ENCODE measurements around the gene GULP1.
"Not testable (repeated sequence)": the region's sequence is repeated elsewhere in the genome, so short reads cannot be mapped to it uniquely, and the experiment has no call there.

The GULP1 gene

GRCh38 chr2:188518381-188518780 lies 226.7 kb downstream of the GULP1 start:
- DNase-seq (ENCODE audit: low spot score in 2 of 2) (no peak), ATAC-seq (no peak)
- Mint-ChIP-seq H3K4me3 (no peak overlapping the region), H3K27ac (no peak overlapping the region), H3K36me3 (no peaks in the 10 kb centered on the region), H3K9me3 (peaks cover 3% of the 10 kb centered on the region), H3K4me1 (no peaks in the 10 kb centered on the region)

GRCh38 chr2:188519136-188519535 lies 227.5 kb downstream of the GULP1 start:
- Mint-ChIP-seq H3K4me3 (no peak overlapping the region), H3K36me3 (no peaks in the 10 kb centered on the region), H3K27ac (no peak overlapping the region), H3K9me3 (peaks cover 3% of the 10 kb centered on the region), H3K4me1 (no peaks in the 10 kb centered on the region)
- ATAC-seq = no peak
- DNase-seq (ENCODE audit: low spot score in 2 of 2) = no peak

GRCh38 chr2:188522517-188522916 lies 230.8 kb downstream of the GULP1 start:
- no peak overlapping the region for H3K27ac Mint-ChIP-seq
- H3K4me3 Mint-ChIP-seq = no peak overlapping the region
- H3K9me3 Mint-ChIP-seq = no peaks in the 10 kb centered on the region
- DNase-seq (ENCODE audit: low spot score in 2 of 2) = no peak
- H3K36me3 Mint-ChIP-seq = no peaks in the 10 kb centered on the region
- no peaks in the 10 kb centered on the region for H3K4me1 Mint-ChIP-seq
- ATAC-seq = no peak

GRCh38 chr2:188523919-188524318 lies 232.2 kb downstream of the GULP1 start:
- H3K4me3 Mint-ChIP-seq = no peak overlapping the region
- H3K27ac Mint-ChIP-seq = no peak overlapping the region
- no peak for DNase-seq (ENCODE audit: low spot score in 2 of 2)
- ATAC-seq = no peak
- no peaks in the 10 kb centered on the region for H3K4me1 Mint-ChIP-seq
- no peaks in the 10 kb centered on the region for H3K9me3 Mint-ChIP-seq
- H3K36me3 Mint-ChIP-seq = no peaks in the 10 kb centered on the region

- no peak for ATAC-seq
- H3K27ac Mint-ChIP-seq = no peak overlapping the region
- H3K4me1 Mint-ChIP-seq = no peaks in the 10 kb centered on the region
- no peaks in the 10 kb centered on the region for H3K36me3 Mint-ChIP-seq
- no peaks in the 10 kb centered on the region for H3K9me3 Mint-ChIP-seq
- DNase-seq (ENCODE audit: low spot score in 2 of 2) = no peak
- no peak overlapping the region for H3K4me3 Mint-ChIP-seq
Measured at GRCh38 chr2:188524519-188525113, 232.9 kb downstream of the GULP1 start.

- no peaks in the 10 kb centered on the region for H3K4me1 Mint-ChIP-seq
- ATAC-seq (no peak), DNase-seq (ENCODE audit: low spot score in 2 of 2) (no peak)
- H3K4me3 Mint-ChIP-seq = no peak overlapping the region
- H3K27ac Mint-ChIP-seq = no peak overlapping the region
- no peaks in the 10 kb centered on the region for H3K9me3 Mint-ChIP-seq
- H3K36me3 Mint-ChIP-seq = no peaks in the 10 kb centered on the region
Measured at GRCh38 chr2:188526701-188527100, 235.0 kb downstream of the GULP1 start.

GRCh38 chr2:188527141-188527540 lies 235.5 kb downstream of the GULP1 start:
- Mint-ChIP-seq H3K36me3 (no peaks in the 10 kb centered on the region), H3K9me3 (no peaks in the 10 kb centered on the region), H3K4me1 (no peaks in the 10 kb centered on the region), H3K4me3 (no peak overlapping the region), H3K27ac (no peak overlapping the region)
- DNase-seq (ENCODE audit: low spot score in 2 of 2) (no peak), ATAC-seq (no peak)

GRCh38 chr2:188527581-188527993 lies 235.9 kb downstream of the GULP1 start:
- Mint-ChIP-seq H3K4me1 (no peaks in the 10 kb centered on the region), H3K9me3 (no peaks in the 10 kb centered on the region), H3K27ac (no peak overlapping the region), H3K36me3 (no peaks in the 10 kb centered on the region), H3K4me3 (no peak overlapping the region)
- DNase-seq (ENCODE audit: low spot score in 2 of 2) (no peak), ATAC-seq (no peak)

GRCh38 chr2:188529710-188530109 lies 238.0 kb downstream of the GULP1 start:
- Mint-ChIP-seq H3K27ac (no peak overlapping the region), H3K4me3 (no peak overlapping the region), H3K36me3 (no peaks in the 10 kb centered on the region), H3K9me3 (no peaks in the 10 kb centered on the region), H3K4me1 (no peaks in the 10 kb centered on the region)
- DNase-seq (ENCODE audit: low spot score in 2 of 2) = no peak
- no peak for ATAC-seq

- no peak for DNase-seq (ENCODE audit: low spot score in 2 of 2)
- H3K4me3 Mint-ChIP-seq = no peak overlapping the region
- no peak for ATAC-seq
- no peaks in the 10 kb centered on the region for H3K9me3 Mint-ChIP-seq
- no peaks in the 10 kb centered on the region for H3K36me3 Mint-ChIP-seq
- H3K27ac Mint-ChIP-seq = no peak overlapping the region
- H3K4me1 Mint-ChIP-seq = no peaks in the 10 kb centered on the region
Measured at GRCh38 chr2:188534875-188535274, 243.2 kb downstream of the GULP1 start.

- ATAC-seq = no peak
- Mint-ChIP-seq H3K9me3 (no peaks in the 10 kb centered on the region), H3K4me1 (no peaks in the 10 kb centered on the region), H3K27ac (no peak overlapping the region), H3K36me3 (no peaks in the 10 kb centered on the region), H3K4me3 (no peak overlapping the region)
- DNase-seq (ENCODE audit: low spot score in 2 of 2) = no peak
Measured at GRCh38 chr2:188551671-188552070, 260.0 kb downstream of the GULP1 start.

GRCh38 chr2:188557081-188557480 lies 265.4 kb downstream of the GULP1 start:
- H3K27ac Mint-ChIP-seq = no peak overlapping the region
- ATAC-seq (no peak), DNase-seq (ENCODE audit: low spot score in 2 of 2) (no peak)
- H3K9me3 Mint-ChIP-seq = peaks cover 8% of the 10 kb centered on the region
- no peaks in the 10 kb centered on the region for H3K4me1 Mint-ChIP-seq
- H3K4me3 Mint-ChIP-seq = no peak overlapping the region
- H3K36me3 Mint-ChIP-seq = no peaks in the 10 kb centered on the region

GRCh38 chr2:188559455-188559854 lies 267.8 kb downstream of the GULP1 start:
- H3K9me3 Mint-ChIP-seq, ATAC-seq: not testable (repeated sequence)

GRCh38 chr2:188561473-188561979 lies 269.9 kb downstream of the GULP1 start:
- DNase-seq (ENCODE audit: low spot score in 2 of 2) (no peak), ATAC-seq (peak; percentile 32)
- H3K36me3 Mint-ChIP-seq = no peaks in the 10 kb centered on the region
- H3K4me1 Mint-ChIP-seq = no peaks in the 10 kb centered on the region
- H3K9me3 Mint-ChIP-seq = peaks cover 8% of the 10 kb centered on the region
- H3K27ac Mint-ChIP-seq = no peak overlapping the region
- no peak overlapping the region for H3K4me3 Mint-ChIP-seq

More at GRCh38 chr2:188559455-188559854, 267.8 kb downstream of the GULP1 start:
- not testable (repeated sequence) for H3K36me3 Mint-ChIP-seq; H3K4me3 Mint-ChIP-seq; H3K27ac Mint-ChIP-seq; H3K4me1 Mint-ChIP-seq; DNase-seq (ENCODE audit: low spot score in 2 of 2)

GRCh38 chr2:188569431-188570165 lies 277.9 kb downstream of the GULP1 start:
- Mint-ChIP-seq H3K9me3 (no peaks in the 10 kb centered on the region), H3K27ac (no peak overlapping the region), H3K36me3 (no peaks in the 10 kb centered on the region), H3K4me1 (no peaks in the 10 kb centered on the region), H3K4me3 (no peak overlapping the region)
- no peak for ATAC-seq
- no peak for DNase-seq (ENCODE audit: low spot score in 2 of 2)

- Mint-ChIP-seq H3K36me3 (no peaks in the 10 kb centered on the region), H3K9me3 (no peaks in the 10 kb centered on the region), H3K27ac (no peak overlapping the region), H3K4me1 (no peaks in the 10 kb centered on the region), H3K4me3 (no peak overlapping the region)
- ATAC-seq = no peak
- no peak for DNase-seq (ENCODE audit: low spot score in 2 of 2)
Measured at GRCh38 chr2:188570370-188570769, 278.7 kb downstream of the GULP1 start.
